ENCODE data around the gene ZC3H4.

DNA sequence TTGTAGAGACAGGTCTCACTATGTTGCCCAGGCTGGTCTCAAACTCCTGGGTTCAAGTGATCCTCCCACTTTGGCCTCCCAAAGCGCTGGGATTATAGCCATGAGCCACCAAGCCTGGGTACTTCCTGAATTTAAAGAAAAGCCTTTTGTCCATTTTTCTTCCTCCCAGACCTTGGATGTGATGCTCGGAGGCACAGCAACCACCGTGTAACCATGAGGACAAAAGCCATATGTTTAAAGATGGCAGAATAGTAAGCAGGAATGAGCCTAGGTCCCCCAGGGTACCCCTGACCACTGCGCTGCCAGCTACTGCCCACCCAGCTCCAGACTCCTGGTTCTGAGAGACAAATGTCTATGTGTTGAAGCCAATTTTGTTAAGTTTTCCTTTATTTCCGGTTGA, 31.1 kb downstream of the ZC3H4 start:
- TF ChIP-seq POLR2AphosphoS5 (IDR thresholded peaks at IDR 0.05; ENCODE audit: low read depth, low read length) (no peak), EGR1 (IDR thresholded peaks at IDR 0.05; ENCODE audit: low read depth) (no peak), SRF (IDR thresholded peaks at IDR 0.05; ENCODE audit: low read depth) (no peak)
- TF ChIP-seq, protein P1, sequence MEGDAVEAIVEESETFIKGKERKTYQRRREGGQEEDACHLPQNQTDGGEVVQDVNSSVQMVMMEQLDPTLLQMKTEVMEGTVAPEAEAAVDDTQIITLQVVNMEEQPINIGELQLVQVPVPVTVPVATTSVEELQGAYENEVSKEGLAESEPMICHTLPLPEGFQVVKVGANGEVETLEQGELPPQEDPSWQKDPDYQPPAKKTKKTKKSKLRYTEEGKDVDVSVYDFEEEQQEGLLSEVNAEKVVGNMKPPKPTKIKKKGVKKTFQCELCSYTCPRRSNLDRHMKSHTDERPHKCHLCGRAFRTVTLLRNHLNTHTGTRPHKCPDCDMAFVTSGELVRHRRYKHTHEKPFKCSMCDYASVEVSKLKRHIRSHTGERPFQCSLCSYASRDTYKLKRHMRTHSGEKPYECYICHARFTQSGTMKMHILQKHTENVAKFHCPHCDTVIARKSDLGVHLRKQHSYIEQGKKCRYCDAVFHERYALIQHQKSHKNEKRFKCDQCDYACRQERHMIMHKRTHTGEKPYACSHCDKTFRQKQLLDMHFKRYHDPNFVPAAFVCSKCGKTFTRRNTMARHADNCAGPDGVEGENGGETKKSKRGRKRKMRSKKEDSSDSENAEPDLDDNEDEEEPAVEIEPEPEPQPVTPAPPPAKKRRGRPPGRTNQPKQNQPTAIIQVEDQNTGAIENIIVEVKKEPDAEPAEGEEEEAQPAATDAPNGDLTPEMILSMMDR (IDR thresholded peaks at IDR 0.05 in 2 of 3, conservative IDR thresholded peaks at IDR 0.05 in 1 of 3; ENCODE audit: borderline replicate concordance in 1 of 3, insufficient read depth in 1 of 3, low read depth in 2 of 3, low read length in 2 of 3) = no peak
